Measurements from ENCODE around the gene GOLGA6C. TPM values are rescaled to one million over a fixed set of nuclear protein-coding genes. Genes with fewer than 3 reads are reported as not detected.

The GOLGA6C gene
- total RNA-seq, 1 experiment from 2014 or later = not detected

- H3K9me3 ChIP-seq (ENCODE audit: control insufficient read depth in 1 of 2, insufficient read depth in 1 of 2, low read depth in 1 of 2, low read length in 2 of 2) = no peaks in the 10 kb centered on the region
- peaks cover 26 to 43% of the 10 kb centered on the region in 2 experiments; a peak in 3 of 4 replicates for H3K36me3 ChIP-seq (ENCODE audit: control insufficient read depth in 1 of 2, insufficient read depth in 2 of 2, low read length in 2 of 2)
- peaks cover 37% of the 10 kb centered on the region for H3K79me2 ChIP-seq (ENCODE audit: insufficient read depth, low read length)
- ChIA-PET POLR2A (no interaction called here), RAD21 (ENCODE audit: low non-redundant PET in 1 of 2, low total read pairs in 2 of 2, uncharacterized antibody in 2 of 2, unreplicated experiment in 2 of 2) (no interaction called here), CTCF (no interaction called here)
- no peaks in the 10 kb centered on the region for H3K4me1 ChIP-seq (ENCODE audit: control insufficient read depth in 1 of 2, insufficient read depth in 2 of 2, low read length in 2 of 2)
- H3K4me3 ChIP-seq (replicated peaks in 1 of 2; ENCODE audit: low read depth in 1 of 2, low read length in 2 of 2) = no peak overlapping the region
- H2AFZ ChIP-seq (ENCODE audit: low read depth, low read length, poor library complexity, severe bottlenecking) = no peak overlapping the region
- no peak overlapping the region for H3K9ac ChIP-seq (ENCODE audit: low read length)
- BruUV-seq (replicated peaks) = no TSS peak
- no peaks in the 10 kb centered on the region for H3K9me2 ChIP-seq (ENCODE audit: insufficient read depth)
- DNase-seq (ENCODE audit: low read depth, low spot score) (no peak), ATAC-seq (peak; percentile 31)
- peaks cover 10% of the 10 kb centered on the region; the same call in 1 of the 2 replicates for H4K20me1 ChIP-seq (ENCODE audit: insufficient read depth)
- TF ChIP-seq ZFX (IDR thresholded peaks at IDR 0.05) = no peak
- 0 out of 2 replicates have a peak, but pooled peaks have one; percentile 38 for TF ChIP-seq POLR2AphosphoS5 (IDR thresholded peaks at IDR 0.05; ENCODE audit: low read depth, low read length)
- no peak for TF ChIP-seq ELF1 (IDR thresholded peaks at IDR 0.05; ENCODE audit: borderline replicate concordance, low read depth)
- no peak for TF ChIP-seq YY1 (IDR thresholded peaks at IDR 0.05; ENCODE audit: extremely low read depth, insufficient replicate concordance, low read depth, low read length)
- no peaks in the 10 kb centered on the region for H3K27me3 ChIP-seq (ENCODE audit: insufficient read depth, low read length)
- intact Hi-C loops (cut with micrococcal nuclease) = no loop called here
- no peak overlapping the region for H3K27ac ChIP-seq (ENCODE audit: low read depth, low read length)
- H3K4me2 ChIP-seq (ENCODE audit: low read length) = no peak overlapping the region
Observed at GRCh38 chr15:75213768-75214221, 44.3 kb upstream of the GOLGA6C start.

GRCh38 chr15:75214293-75215096 lies 43.6 kb upstream of the GOLGA6C start:
- no peak for DNase-seq (ENCODE audit: low read depth, low spot score)
- H3K36me3 ChIP-seq (ENCODE audit: control insufficient read depth in 1 of 2, insufficient read depth in 2 of 2, low read length in 2 of 2) = peaks cover 20 to 36% of the 10 kb centered on the region in 2 experiments; a peak in 3 of 4 replicates
- no peak overlapping the region for H3K4me3 ChIP-seq (replicated peaks in 1 of 2; ENCODE audit: low read depth in 1 of 2, low read length in 2 of 2)
- TF ChIP-seq RAD21 (IDR thresholded peaks at IDR 0.05; ENCODE audit: low read depth) = no peak
- no peak; the same call in 1 of the 2 replicates for TF ChIP-seq ELF1 (IDR thresholded peaks at IDR 0.05; ENCODE audit: borderline replicate concordance, low read depth)
- TF ChIP-seq SP1 (IDR thresholded peaks at IDR 0.05; ENCODE audit: low read depth) = no peak
- TF ChIP-seq CEBPB (IDR thresholded peaks at IDR 0.05; ENCODE audit: low read depth) = no peak
- no peak for TF ChIP-seq POLR2A (IDR thresholded peaks at IDR 0.05; ENCODE audit: borderline replicate concordance, extremely low read depth, insufficient read depth, insufficient read length)
- no peak for TF ChIP-seq EZH2phosphoT487 (IDR thresholded peaks at IDR 0.05; ENCODE audit: borderline replicate concordance)
- TF ChIP-seq POLR2AphosphoS5 (IDR thresholded peaks at IDR 0.05; ENCODE audit: low read depth, low read length) = 0 out of 2 replicates have a peak, but pooled peaks have one; percentile 9
- TF ChIP-seq ZBTB33 (IDR thresholded peaks at IDR 0.05; ENCODE audit: extremely low read depth, insufficient replicate concordance, low read length) = no peak
- no peak for TF ChIP-seq CBX3 (IDR thresholded peaks at IDR 0.05; ENCODE audit: low read depth)
- no peaks in the 10 kb centered on the region for H3K9me2 ChIP-seq (ENCODE audit: insufficient read depth)
- no peak; the same call in 1 of the 2 replicates for ATAC-seq
- peaks cover 10% of the 10 kb centered on the region; the same call in 1 of the 2 replicates for H4K20me1 ChIP-seq (ENCODE audit: insufficient read depth)
- no peaks in the 10 kb centered on the region for H3K4me1 ChIP-seq (ENCODE audit: control insufficient read depth in 1 of 2, insufficient read depth in 2 of 2, low read length in 2 of 2)
- intact Hi-C loops (cut with micrococcal nuclease) = no loop called here
- H3K9me3 ChIP-seq (ENCODE audit: control insufficient read depth in 1 of 2, insufficient read depth in 1 of 2, low read depth in 1 of 2, low read length in 2 of 2) = no peaks in the 10 kb centered on the region
- no peaks in the 10 kb centered on the region for H3K27me3 ChIP-seq (ENCODE audit: insufficient read depth, low read length)
- H3K79me2 ChIP-seq (ENCODE audit: insufficient read depth, low read length) = peaks cover 30% of the 10 kb centered on the region
- no peak overlapping the region for H3K4me2 ChIP-seq (ENCODE audit: low read length)
- no peak overlapping the region for H2AFZ ChIP-seq (ENCODE audit: low read depth, low read length, poor library complexity, severe bottlenecking)
- CTCF ChIA-PET = interaction anchor here (1.4 to 1.5 kb wide), 2 partner anchors 13 to 93 kb away, joined by 3 to 5 read pairs; partner anchors contain the start of gene C15orf39
- POLR2A ChIA-PET = interaction anchor here (0.7 to 1.6 kb wide), 2 partner anchors 10 to 13 kb away, joined by 3 read pairs; partner anchors contain the start of gene C15orf39
- no peak overlapping the region for H3K9ac ChIP-seq (ENCODE audit: low read length)
- H3K27ac ChIP-seq (ENCODE audit: low read depth, low read length) = no peak overlapping the region
- no TSS peak for BruUV-seq (replicated peaks)
- RAD21 ChIA-PET (ENCODE audit: low non-redundant PET in 1 of 2, low total read pairs in 2 of 2, uncharacterized antibody in 2 of 2, unreplicated experiment in 2 of 2) = no interaction called here
